NCI-H2227 treated with DMSO at 0.1 percent for 48 hours (cell line): ENCODE measurements around the gene CRIP1.

Experiments used
- DNase-seq: peaks from one replicate; lab custom pipeline; 2025; lab: John Stamatoyannopoulos, UW

Gene CRIP1, protein sequence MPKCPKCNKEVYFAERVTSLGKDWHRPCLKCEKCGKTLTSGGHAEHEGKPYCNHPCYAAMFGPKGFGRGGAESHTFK

GRCh38 chr14:105486163-105486973 lies at the start of gene CRIP1:
TSS of gene CRIP1 (plus strand) at chr14:105486886. CDS start at chr14:105487260, 374 bp downstream.
- no peak for DNase-seq

GRCh38 chr14:105436891-105437722 lies 49.6 kb upstream of the CRIP1 start:
- DNase-seq, result no peak

- no peak for DNase-seq
These were observed 48.8 kb upstream of the CRIP1 start for GRCh38 chr14:105437723-105438500.

- DNase-seq, result no peak
These were observed 47.5 kb upstream of the CRIP1 start for GRCh38 chr14:105439179-105439578.

DNA sequence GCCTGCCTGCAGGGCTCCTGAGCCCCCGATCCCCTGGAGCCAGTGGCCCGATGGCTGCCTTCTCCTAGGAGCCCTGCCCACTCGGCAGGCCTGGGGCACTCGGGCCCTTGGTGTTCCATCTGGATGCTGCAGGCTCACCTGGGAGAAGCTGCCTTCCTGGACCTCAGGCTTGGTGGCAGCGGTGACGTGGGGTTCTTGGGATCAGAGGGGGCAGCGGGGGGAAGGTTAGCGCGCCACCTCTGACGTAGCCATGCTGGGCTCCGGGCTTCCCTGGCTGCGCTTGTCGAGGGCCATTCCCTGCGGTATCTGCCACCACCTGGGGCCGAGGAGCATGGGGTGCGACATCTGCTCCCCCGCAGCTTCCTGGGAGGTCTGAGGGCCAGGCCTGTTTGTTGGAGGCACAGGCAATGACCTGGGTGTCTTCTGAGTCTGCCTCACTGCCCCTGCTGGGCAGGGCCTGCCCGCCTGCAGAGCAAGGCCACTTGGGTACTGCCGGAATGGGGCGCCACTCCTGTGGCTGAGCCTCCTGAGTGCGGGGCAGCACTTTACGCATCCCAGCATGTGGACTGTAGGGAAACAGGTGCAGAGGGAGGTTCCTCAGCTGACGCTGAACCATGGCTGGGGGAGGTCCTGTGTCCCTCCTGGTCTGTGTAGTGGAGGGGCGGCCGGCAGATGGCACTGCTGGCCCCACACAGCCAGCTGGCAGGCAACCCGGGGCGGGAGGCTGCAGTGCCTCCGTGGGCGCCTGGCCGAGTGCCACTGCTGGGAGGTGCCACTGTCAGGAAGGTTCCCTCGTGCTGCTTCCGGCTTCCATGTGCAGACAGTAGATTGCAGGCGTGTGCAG lies 46.8 kb upstream of the CRIP1 start:
- no peak for DNase-seq

DNA sequence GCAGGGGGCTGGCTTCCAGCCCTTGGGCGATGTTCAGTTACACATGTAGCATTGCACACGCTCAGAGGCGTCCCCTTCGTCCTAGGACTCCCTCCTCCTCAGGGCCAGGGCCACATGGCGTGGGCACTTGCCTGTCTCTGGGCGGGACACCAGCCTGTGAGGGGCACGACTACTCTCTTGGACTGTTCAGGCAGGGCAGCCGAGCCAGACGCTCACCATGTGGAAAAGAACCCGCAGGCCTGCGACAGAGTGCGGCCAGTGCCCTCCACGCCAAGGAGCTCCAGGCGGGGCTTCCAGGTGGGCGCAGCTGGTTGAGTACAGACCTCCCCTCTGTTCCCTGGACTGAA lies 46.2 kb upstream of the CRIP1 start:
- no peak for DNase-seq

GRCh38 chr14:105440992-105441391 lies 45.7 kb upstream of the CRIP1 start:
- no peak for DNase-seq

DNA sequence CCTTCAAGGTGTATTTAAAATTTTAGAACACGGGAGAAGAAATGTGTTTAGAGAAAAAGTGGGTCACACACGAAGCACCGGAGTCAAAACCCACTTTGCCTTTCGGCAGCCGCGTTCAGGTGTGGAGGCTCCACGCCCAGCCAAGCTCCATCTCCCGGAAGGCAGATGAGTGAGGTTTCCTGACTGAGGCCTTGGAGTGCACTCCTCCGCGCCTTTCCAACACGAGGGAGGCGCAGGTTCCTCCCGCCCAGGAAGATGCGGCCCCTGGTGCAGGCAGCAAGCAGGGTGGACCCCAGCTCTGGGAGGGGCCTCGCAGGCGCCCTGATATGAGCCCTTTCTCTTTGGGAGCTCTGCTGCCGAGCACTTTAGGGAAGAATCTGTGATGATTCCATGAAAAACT lies 44.6 kb upstream of the CRIP1 start:
- DNase-seq, result no peak

DNA sequence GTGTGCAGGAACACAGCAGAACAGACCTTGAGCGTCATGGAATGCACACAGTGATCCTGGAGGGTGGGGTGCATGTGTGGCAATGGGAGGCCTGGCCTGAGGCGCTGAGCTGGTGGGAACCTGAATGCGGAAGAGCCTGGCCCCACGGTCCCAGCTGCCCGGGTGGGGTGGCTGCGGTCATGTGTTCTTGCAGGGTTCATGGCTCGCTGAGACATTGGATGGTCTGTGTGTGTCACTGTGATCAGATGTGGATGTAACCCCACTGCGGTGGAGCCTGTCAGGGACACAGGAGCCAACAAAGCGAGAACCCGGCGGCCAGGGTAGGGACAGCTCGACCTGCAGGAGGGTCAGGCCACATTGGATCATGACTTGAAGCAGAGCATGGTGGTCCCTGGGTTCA lies 43.9 kb upstream of the CRIP1 start:
- no peak for DNase-seq

DNA sequence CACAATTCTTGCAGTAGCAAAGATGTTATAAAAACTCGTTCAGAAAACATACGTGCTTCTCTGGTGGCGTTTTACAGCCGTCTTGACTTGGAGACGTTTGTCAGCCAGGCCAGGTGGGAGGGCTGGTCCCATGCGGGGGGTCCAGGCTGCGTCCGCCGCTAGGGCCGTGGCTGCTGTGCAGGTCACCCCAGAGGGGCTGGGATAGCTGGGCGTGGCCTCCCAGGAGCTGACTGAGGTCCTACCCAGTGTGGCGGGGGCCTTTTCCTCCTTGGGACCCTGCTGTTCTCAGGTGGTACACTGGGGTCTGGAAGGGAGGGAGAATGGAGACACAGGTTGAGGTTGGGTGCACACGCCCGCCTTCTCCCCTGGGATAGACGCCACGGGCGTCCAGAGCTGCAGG lies 41.8 kb upstream of the CRIP1 start:
- DNase-seq, result no peak

DNA sequence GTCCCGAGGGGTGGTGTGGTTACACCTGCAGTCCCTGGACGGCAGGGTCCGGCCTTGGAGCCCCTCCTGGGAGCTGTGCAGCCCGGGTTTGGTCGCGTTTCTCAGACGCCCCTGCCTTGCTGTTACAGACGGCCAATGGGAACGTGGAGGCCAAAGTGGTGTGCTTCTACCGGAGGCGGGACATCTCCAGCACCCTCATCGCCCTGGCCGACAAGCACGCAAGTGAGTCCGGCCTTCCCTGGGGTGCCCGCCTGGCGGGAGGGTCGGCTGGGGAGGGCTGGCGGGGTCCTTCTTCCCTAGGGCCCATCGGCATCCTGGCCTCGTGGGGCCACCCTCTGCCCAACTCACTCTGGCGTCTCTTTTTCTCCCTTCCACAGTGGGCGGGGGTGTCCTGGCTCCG lies 41.4 kb upstream of the CRIP1 start:
- DNase-seq, result no peak

GRCh38 chr14:105445901-105446845 lies 40.5 kb upstream of the CRIP1 start:
- DNase-seq, result no peak

DNA sequence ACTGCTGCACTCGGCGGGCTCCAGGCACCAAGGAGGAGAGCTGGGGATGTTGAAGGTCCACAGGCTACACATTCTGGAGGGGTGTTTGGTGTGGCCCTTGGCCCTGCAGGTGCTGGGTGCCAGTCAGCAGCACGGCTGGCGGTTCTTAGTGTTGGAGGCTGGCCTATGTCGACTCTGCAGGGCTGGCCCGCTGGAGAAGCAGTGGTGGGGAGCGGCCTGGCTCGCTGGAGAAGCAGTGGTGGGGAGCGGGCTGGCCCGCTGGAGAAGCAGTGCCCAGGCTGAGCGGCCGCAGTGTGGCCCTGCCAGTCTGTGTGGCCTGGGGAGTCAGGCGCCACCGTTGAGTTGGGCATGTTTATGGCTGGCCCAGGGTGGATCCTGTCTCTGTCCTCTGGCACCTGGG lies 39.7 kb upstream of the CRIP1 start:
- DNase-seq, result no peak

DNA sequence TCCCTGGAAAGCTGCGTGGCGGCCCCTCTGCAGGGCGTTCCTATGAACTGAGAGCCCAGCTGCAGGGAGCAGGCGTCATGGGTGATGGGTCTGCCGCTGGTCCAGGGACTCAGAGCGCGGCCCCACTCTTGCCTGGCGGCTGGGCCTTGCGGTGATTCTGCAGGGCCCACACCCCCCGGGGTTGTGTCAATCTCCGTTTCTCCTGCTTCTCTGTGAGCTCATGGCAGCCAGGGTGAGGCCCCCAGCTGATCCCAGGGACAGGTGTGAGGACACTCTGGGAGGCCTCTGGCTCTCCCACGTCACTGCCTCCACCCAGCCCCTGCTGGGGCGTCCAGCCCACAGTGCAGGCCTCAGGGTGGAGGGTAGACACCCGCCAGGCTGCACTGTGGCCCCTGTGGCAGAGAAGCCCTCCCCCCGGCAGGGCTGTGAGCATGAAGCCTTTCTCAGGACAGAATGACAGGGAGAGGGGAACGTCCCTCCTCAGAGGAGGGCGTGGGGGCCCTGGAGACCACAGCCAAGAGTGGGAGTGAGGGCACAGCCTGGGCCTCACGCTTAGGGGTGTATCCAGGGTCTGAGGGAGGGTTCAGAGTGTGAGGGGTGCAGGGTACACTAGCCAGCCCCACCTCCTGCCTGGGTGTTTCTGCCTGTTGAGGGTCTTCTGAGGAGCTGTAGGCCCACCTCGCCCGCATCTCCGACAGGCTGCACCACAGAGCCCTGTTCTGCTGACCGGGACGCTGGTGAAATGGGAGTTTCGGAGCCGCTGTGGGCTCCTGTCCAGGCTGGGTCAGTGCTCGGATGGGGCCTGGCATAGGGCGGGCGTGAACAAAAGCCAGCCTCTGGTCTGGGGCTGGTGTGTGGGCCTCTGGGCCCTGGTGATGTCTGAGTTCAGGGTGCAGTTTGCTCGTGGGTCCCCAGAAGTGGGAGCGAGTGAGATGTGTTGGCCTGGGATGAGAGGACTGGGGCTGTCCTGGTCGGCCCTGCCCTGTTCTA lies 38.7 kb upstream of the CRIP1 start:
- no peak for DNase-seq

- DNase-seq, result no peak
These were observed 38.0 kb upstream of the CRIP1 start for GRCh38 chr14:105448706-105449111.

GRCh38 chr14:105449276-105450122 lies 37.2 kb upstream of the CRIP1 start:
- no peak for DNase-seq

- DNase-seq, result no peak
These were observed 36.6 kb upstream of the CRIP1 start for GRCh38 chr14:105450123-105450505.
